Effector memory CD8-positive, alpha-beta T cell (primary cell): ENCODE results near the gene DTNBP1.

Source experiments
- ATAC-seq: fragments of 150-1000 bp; cut with Tn5 transposase; replicated peaks from 2 replicates; pipeline ENCODE4 v1.10.0; 2021; ENCODE audit warnings: mild to moderate bottlenecking, moderate library complexity
- DNase-seq, 3 experiments: peaks; one replicate each; pipeline ENCODE4 v3.0.0; 2021
- H3K27ac Mint-ChIP-seq, 2 donors: one replicate each; pipeline ENCODE4 v1.8.0; 2022; ENCODE audit warnings: mild to moderate bottlenecking in 2 of 2, mixed read lengths in 2 of 2, moderate library complexity in 2 of 2
- H3K27me3 Mint-ChIP-seq, 2 donors: one replicate each; pipeline ENCODE4 v1.8.0; 2022; ENCODE audit warnings: mixed read lengths in 2 of 2
- H3K36me3 Mint-ChIP-seq: one replicate; pipeline ENCODE4 v1.8.0; 2022; ENCODE audit warnings: mild to moderate bottlenecking, moderate library complexity, mixed read lengths; ENCODE audit not compliant: insufficient read depth
- H3K4me1 Mint-ChIP-seq, 2 donors: one replicate each; pipeline ENCODE4 v1.8.0; 2022; ENCODE audit warnings: low read depth in 2 of 2, mixed read lengths in 2 of 2
- H3K4me3 Mint-ChIP-seq, 2 donors: one replicate each; pipeline ENCODE4 v1.8.0; 2022; ENCODE audit warnings: mild to moderate bottlenecking in 2 of 2, mixed read lengths in 2 of 2, moderate library complexity in 2 of 2
- H3K9me3 Mint-ChIP-seq, 2 donors: one replicate each; pipeline ENCODE4 v1.8.0; 2022; ENCODE audit warnings: mixed read lengths in 2 of 2
- total RNA-seq, 9 experiments: gene quantifications; one replicate each; lab custom pipeline; 2026; lab: John Stamatoyannopoulos, UW

DTNBP1 gene
- total RNA-seq, result 4.8 to 12.8 (median 7.7) reads per million in 9 experiments

- ATAC-seq (peak; percentile 83), DNase-seq (peak; percentile 74 to 77 (median 76))
- Mint-ChIP-seq H3K9me3 (no peaks in the 10 kb centered on the region), H3K27me3 (no peaks in the 10 kb centered on the region), H3K4me1 (peaks cover 13 to 23% of the 10 kb centered on the region in 2 donors), H3K27ac (peak within 1 kb of the TSS; percentile 59 to 70), H3K4me3 (peak within 1 kb of the TSS; percentile 82 to 88), H3K36me3 (peaks cover 11% of the 10 kb centered on the region)
These were observed at the start of gene DTNBP1 for GRCh38 chr6:15662326-15663129. TSS of gene DTNBP1 (minus strand) at chr6:15663028. CDS start at chr6:15662869, 159 bp downstream.

- Mint-ChIP-seq H3K27ac (no peak overlapping the region), H3K9me3 (no peaks in the 10 kb centered on the region), H3K4me3 (no peak overlapping the region), H3K27me3 (peaks cover 4 to 9% of the 10 kb centered on the region in 2 donors), H3K36me3 (no peaks in the 10 kb centered on the region), H3K4me1 (no peaks in the 10 kb centered on the region)
- DNase-seq, result no peak
- no peak for ATAC-seq
These were observed 46.9 kb upstream of the DTNBP1 start for GRCh38 chr6:15709651-15710269.

GRCh38 chr6:15708231-15708630, 45.4 kb upstream of the DTNBP1 start:
- no peak overlapping the region for H3K27ac Mint-ChIP-seq
- H3K27me3 Mint-ChIP-seq, result peaks cover 9 to 10% of the 10 kb centered on the region in 2 donors
- no peaks in the 10 kb centered on the region for H3K4me1 Mint-ChIP-seq
- ATAC-seq (no peak), DNase-seq (no peak)
- no peaks in the 10 kb centered on the region for H3K36me3 Mint-ChIP-seq
- H3K9me3 Mint-ChIP-seq, result no peaks in the 10 kb centered on the region
- no peak overlapping the region for H3K4me3 Mint-ChIP-seq

GRCh38 chr6:15705981-15706380, 43.2 kb upstream of the DTNBP1 start:
- ATAC-seq (no peak), DNase-seq (no peak)
- Mint-ChIP-seq H3K27ac (no peak overlapping the region), H3K4me3 (no peak overlapping the region), H3K36me3 (no peaks in the 10 kb centered on the region), H3K4me1 (no peaks in the 10 kb centered on the region), H3K9me3 (no peaks in the 10 kb centered on the region), H3K27me3 (peaks cover 9 to 10% of the 10 kb centered on the region in 2 donors)

- Mint-ChIP-seq H3K4me3 (no peak overlapping the region), H3K4me1 (no peaks in the 10 kb centered on the region), H3K27me3 (peaks cover 7 to 16% of the 10 kb centered on the region in 2 donors), H3K27ac (no peak overlapping the region), H3K9me3 (no peaks in the 10 kb centered on the region), H3K36me3 (no peaks in the 10 kb centered on the region)
- ATAC-seq (no peak), DNase-seq (no peak)
These were observed 35.6 kb upstream of the DTNBP1 start for GRCh38 chr6:15698471-15698870.

- DNase-seq (no peak), ATAC-seq (no peak)
- no peaks in the 10 kb centered on the region for H3K9me3 Mint-ChIP-seq
- no peaks in the 10 kb centered on the region for H3K4me1 Mint-ChIP-seq
- peaks cover 7 to 19% of the 10 kb centered on the region in 2 donors for H3K27me3 Mint-ChIP-seq
- no peak overlapping the region for H3K27ac Mint-ChIP-seq
- no peak overlapping the region for H3K4me3 Mint-ChIP-seq
- no peaks in the 10 kb centered on the region for H3K36me3 Mint-ChIP-seq
These were observed 35.1 kb upstream of the DTNBP1 start for GRCh38 chr6:15697895-15698294.

GRCh38 chr6:15691250-15691869, 28.5 kb upstream of the DTNBP1 start:
- Mint-ChIP-seq H3K9me3 (no peaks in the 10 kb centered on the region), H3K4me1 (peaks cover 6% of the 10 kb centered on the region in 2 donors), H3K36me3 (peaks cover 3% of the 10 kb centered on the region), H3K27me3 (peaks cover 7 to 12% of the 10 kb centered on the region in 2 donors), H3K27ac (peak overlapping the region in 1 of 2 donors; percentile 1), H3K4me3 (no peak overlapping the region)
- DNase-seq (peak; percentile 70 to 75 (median 71)), ATAC-seq (peak; percentile 100)

- peak overlapping the region in 1 of 2 donors; percentile 1 for H3K27ac Mint-ChIP-seq
- no peak overlapping the region for H3K4me3 Mint-ChIP-seq
- peaks cover 7 to 12% of the 10 kb centered on the region in 2 donors for H3K27me3 Mint-ChIP-seq
- no peak for ATAC-seq
- H3K4me1 Mint-ChIP-seq, result peaks cover 6% of the 10 kb centered on the region in 2 donors
- peaks cover 3% of the 10 kb centered on the region for H3K36me3 Mint-ChIP-seq
- DNase-seq, result no peak
- no peaks in the 10 kb centered on the region for H3K9me3 Mint-ChIP-seq
These were observed 27.7 kb upstream of the DTNBP1 start for GRCh38 chr6:15690510-15690909.

- no peak for ATAC-seq
- no peak overlapping the region for H3K4me3 Mint-ChIP-seq
These were observed 27.0 kb upstream of the DTNBP1 start for GRCh38 chr6:15689586-15690482.

GRCh38 chr6:15685619-15686018, 22.8 kb upstream of the DTNBP1 start:
- H3K4me3 Mint-ChIP-seq, result no peak overlapping the region
- peaks cover 6 to 15% of the 10 kb centered on the region in 2 donors for H3K27me3 Mint-ChIP-seq
- H3K27ac Mint-ChIP-seq, result no peak overlapping the region
- peaks cover 3% of the 10 kb centered on the region for H3K36me3 Mint-ChIP-seq
- ATAC-seq (no peak), DNase-seq (no peak)
- H3K9me3 Mint-ChIP-seq, result no peaks in the 10 kb centered on the region
- H3K4me1 Mint-ChIP-seq, result peaks cover 0 to 5% of the 10 kb centered on the region in 2 donors

More at GRCh38 chr6:15689586-15690482, 27.0 kb upstream of the DTNBP1 start:
- H3K27me3 Mint-ChIP-seq, result peaks cover 7 to 12% of the 10 kb centered on the region in 2 donors
- peaks cover 6% of the 10 kb centered on the region in 2 donors for H3K4me1 Mint-ChIP-seq
- no peak overlapping the region for H3K27ac Mint-ChIP-seq
- no peak for DNase-seq
- peaks cover 3% of the 10 kb centered on the region for H3K36me3 Mint-ChIP-seq
- no peaks in the 10 kb centered on the region for H3K9me3 Mint-ChIP-seq

- H3K4me1 Mint-ChIP-seq, result peaks cover 0 to 5% of the 10 kb centered on the region in 2 donors
- peaks cover 6 to 15% of the 10 kb centered on the region in 2 donors for H3K27me3 Mint-ChIP-seq
- no peak overlapping the region for H3K4me3 Mint-ChIP-seq
- no peak overlapping the region for H3K27ac Mint-ChIP-seq
- ATAC-seq (no peak), DNase-seq (no peak)
- H3K36me3 Mint-ChIP-seq, result peaks cover 3% of the 10 kb centered on the region
- H3K9me3 Mint-ChIP-seq, result no peaks in the 10 kb centered on the region
These were observed 20.4 kb upstream of the DTNBP1 start for GRCh38 chr6:15682965-15683822.

GRCh38 chr6:15681946-15682345, 19.1 kb upstream of the DTNBP1 start:
- DNase-seq (no peak), ATAC-seq (no peak)
- Mint-ChIP-seq H3K36me3 (peaks cover 1% of the 10 kb centered on the region), H3K27me3 (peaks cover 6 to 22% of the 10 kb centered on the region in 2 donors), H3K9me3 (no peaks in the 10 kb centered on the region), H3K4me3 (no peak overlapping the region), H3K27ac (no peak overlapping the region), H3K4me1 (peaks cover 0 to 5% of the 10 kb centered on the region in 2 donors)
